Measurements from ENCODE around the gene ALPI. TPM values are rescaled to one million over a fixed set of nuclear protein-coding genes. Genes with fewer than 3 reads are reported as not detected.
"Not testable (repeated sequence)": the region's sequence is repeated elsewhere in the genome, so short reads cannot be mapped to it uniquely, and the experiment has no call there.

ALPI gene
- total RNA-seq, 1 experiment from 2014 or later = not detected

DNA sequence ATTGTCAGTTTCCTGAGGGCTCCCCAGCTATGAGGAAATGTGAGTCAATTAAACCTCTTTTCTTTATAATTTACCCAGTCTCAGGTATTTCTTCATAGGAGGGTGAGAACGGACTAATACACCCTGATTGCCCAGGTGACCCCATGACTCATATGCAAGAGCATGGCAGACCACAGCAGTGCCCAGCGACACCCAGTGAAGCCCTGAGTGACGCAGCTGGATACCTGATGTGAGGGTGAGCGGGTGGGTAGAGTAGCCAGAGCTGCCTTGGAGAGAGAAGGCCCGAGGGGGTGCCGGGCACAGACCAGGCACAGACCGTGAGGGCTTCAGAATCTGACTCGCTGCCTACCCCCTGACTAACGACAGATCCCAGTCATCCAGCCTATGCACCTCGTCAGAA, 33.9 kb upstream of the ALPI start:
- Histone ChIP-seq H3K27ac (ENCODE audit: low read depth, low read length) (no peak overlapping the region), H3K4me2 (ENCODE audit: low read length) (no peak overlapping the region), H3K9me2 (ENCODE audit: insufficient read depth) (no peaks in the 10 kb centered on the region), H3K4me3 (replicated peaks in 1 of 2; ENCODE audit: low read depth in 1 of 2, low read length in 2 of 2) (no peak overlapping the region), H3K4me1 (ENCODE audit: control insufficient read depth in 1 of 2, insufficient read depth in 2 of 2, low read length in 2 of 2) (peaks cover 2 to 15% of the 10 kb centered on the region in 2 experiments; a peak in 2 of 4 replicates), H3K9me3 (ENCODE audit: control insufficient read depth in 1 of 2, insufficient read depth in 1 of 2, low read depth in 1 of 2, low read length in 2 of 2) (no peaks in the 10 kb centered on the region), H4K20me1 (ENCODE audit: insufficient read depth) (no peaks in the 10 kb centered on the region), H3K36me3 (ENCODE audit: control insufficient read depth in 1 of 2, insufficient read depth in 2 of 2, low read length in 2 of 2) (no peaks in the 10 kb centered on the region), H3K79me2 (ENCODE audit: insufficient read depth, low read length) (no peaks in the 10 kb centered on the region), H2AFZ (ENCODE audit: low read depth, low read length, poor library complexity, severe bottlenecking) (no peak overlapping the region), H3K9ac (ENCODE audit: low read length) (no peak overlapping the region), H3K27me3 (ENCODE audit: insufficient read depth, low read length) (no peaks in the 10 kb centered on the region)
- intact Hi-C loops (cut with micrococcal nuclease) = no loop called here
- DNase-seq (ENCODE audit: low read depth, low spot score) = no peak
- no peak for ATAC-seq
- RAD21 ChIA-PET (ENCODE audit: low non-redundant PET in 1 of 2, low total read pairs in 2 of 2, uncharacterized antibody in 2 of 2, unreplicated experiment in 2 of 2) = no interaction called here
- CTCF ChIA-PET = no interaction called here
- BruUV-seq (replicated peaks) = no TSS peak
- no peak for TF ChIP-seq TCF7L2 (IDR thresholded peaks at IDR 0.05; ENCODE audit: borderline replicate concordance, extremely low read depth, insufficient read depth, insufficient read length)
- no peak for TF ChIP-seq EGR1 (IDR thresholded peaks at IDR 0.05; ENCODE audit: low read depth)
- no peak for TF ChIP-seq ZNF274 (IDR thresholded peaks at IDR 0.05; ENCODE audit: low read depth, low read length)
- TF ChIP-seq EZH2 (IDR thresholded peaks at IDR 0.05) = no peak
- no peak for TF ChIP-seq MAX (IDR thresholded peaks at IDR 0.05)
- TF ChIP-seq EZH2phosphoT487 (IDR thresholded peaks at IDR 0.05; ENCODE audit: borderline replicate concordance) = no peak
- TF ChIP-seq, protein P1, sequence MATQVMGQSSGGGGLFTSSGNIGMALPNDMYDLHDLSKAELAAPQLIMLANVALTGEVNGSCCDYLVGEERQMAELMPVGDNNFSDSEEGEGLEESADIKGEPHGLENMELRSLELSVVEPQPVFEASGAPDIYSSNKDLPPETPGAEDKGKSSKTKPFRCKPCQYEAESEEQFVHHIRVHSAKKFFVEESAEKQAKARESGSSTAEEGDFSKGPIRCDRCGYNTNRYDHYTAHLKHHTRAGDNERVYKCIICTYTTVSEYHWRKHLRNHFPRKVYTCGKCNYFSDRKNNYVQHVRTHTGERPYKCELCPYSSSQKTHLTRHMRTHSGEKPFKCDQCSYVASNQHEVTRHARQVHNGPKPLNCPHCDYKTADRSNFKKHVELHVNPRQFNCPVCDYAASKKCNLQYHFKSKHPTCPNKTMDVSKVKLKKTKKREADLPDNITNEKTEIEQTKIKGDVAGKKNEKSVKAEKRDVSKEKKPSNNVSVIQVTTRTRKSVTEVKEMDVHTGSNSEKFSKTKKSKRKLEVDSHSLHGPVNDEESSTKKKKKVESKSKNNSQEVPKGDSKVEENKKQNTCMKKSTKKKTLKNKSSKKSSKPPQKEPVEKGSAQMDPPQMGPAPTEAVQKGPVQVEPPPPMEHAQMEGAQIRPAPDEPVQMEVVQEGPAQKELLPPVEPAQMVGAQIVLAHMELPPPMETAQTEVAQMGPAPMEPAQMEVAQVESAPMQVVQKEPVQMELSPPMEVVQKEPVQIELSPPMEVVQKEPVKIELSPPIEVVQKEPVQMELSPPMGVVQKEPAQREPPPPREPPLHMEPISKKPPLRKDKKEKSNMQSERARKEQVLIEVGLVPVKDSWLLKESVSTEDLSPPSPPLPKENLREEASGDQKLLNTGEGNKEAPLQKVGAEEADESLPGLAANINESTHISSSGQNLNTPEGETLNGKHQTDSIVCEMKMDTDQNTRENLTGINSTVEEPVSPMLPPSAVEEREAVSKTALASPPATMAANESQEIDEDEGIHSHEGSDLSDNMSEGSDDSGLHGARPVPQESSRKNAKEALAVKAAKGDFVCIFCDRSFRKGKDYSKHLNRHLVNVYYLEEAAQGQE (IDR thresholded peaks at IDR 0.05; ENCODE audit: low read depth) = no peak
- no peak for TF ChIP-seq ZFX (IDR thresholded peaks at IDR 0.05)
- no peak for TF ChIP-seq ELF1 (IDR thresholded peaks at IDR 0.05; ENCODE audit: borderline replicate concordance, low read depth)
- TF ChIP-seq SP1 (IDR thresholded peaks at IDR 0.05; ENCODE audit: low read depth) = no peak
- no peak for TF ChIP-seq POLR2AphosphoS5 (IDR thresholded peaks at IDR 0.05; ENCODE audit: low read depth, low read length)
- TF ChIP-seq JUND (IDR thresholded peaks at IDR 0.05) = no peak
- TF ChIP-seq, protein P2, sequence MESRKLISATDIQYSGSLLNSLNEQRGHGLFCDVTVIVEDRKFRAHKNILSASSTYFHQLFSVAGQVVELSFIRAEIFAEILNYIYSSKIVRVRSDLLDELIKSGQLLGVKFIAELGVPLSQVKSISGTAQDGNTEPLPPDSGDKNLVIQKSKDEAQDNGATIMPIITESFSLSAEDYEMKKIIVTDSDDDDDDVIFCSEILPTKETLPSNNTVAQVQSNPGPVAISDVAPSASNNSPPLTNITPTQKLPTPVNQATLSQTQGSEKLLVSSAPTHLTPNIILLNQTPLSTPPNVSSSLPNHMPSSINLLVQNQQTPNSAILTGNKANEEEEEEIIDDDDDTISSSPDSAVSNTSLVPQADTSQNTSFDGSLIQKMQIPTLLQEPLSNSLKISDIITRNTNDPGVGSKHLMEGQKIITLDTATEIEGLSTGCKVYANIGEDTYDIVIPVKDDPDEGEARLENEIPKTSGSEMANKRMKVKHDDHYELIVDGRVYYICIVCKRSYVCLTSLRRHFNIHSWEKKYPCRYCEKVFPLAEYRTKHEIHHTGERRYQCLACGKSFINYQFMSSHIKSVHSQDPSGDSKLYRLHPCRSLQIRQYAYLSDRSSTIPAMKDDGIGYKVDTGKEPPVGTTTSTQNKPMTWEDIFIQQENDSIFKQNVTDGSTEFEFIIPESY (IDR thresholded peaks at IDR 0.05; ENCODE audit: extremely low read depth, insufficient replicate concordance, low read length) = no peak
- TF ChIP-seq SRF (IDR thresholded peaks at IDR 0.05; ENCODE audit: low read depth) = no peak
- POLR2A ChIA-PET = no interaction called here

DNA sequence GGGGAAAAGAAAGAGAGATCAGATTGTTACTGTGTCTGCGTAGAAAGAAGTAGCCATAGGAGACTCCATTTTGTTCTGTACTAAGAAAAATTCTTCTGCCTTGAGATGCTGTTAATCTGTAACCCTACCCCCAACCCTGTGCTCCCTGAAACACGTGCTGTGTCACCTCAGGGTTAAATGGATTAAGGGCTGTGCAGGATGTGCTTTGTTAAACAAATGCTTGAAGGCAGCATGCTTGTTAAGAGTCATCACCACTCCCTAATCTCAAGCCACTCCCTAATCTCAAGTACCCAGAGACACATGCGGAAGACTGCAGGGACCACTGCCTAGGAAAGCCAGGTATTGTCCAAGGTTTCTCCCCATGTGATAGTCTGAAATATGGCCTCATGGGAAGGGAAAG, 33.0 kb upstream of the ALPI start:
- H3K4me2 ChIP-seq (ENCODE audit: low read length); RAD21 ChIA-PET (ENCODE audit: low non-redundant PET in 1 of 2, low total read pairs in 2 of 2, uncharacterized antibody in 2 of 2, unreplicated experiment in 2 of 2); H3K36me3 ChIP-seq (ENCODE audit: control insufficient read depth in 1 of 2, insufficient read depth in 2 of 2, low read length in 2 of 2); H4K20me1 ChIP-seq (ENCODE audit: insufficient read depth); intact Hi-C loops (cut with micrococcal nuclease); POLR2A ChIA-PET; H3K27me3 ChIP-seq (ENCODE audit: insufficient read depth, low read length); H3K9ac ChIP-seq (ENCODE audit: low read length); BruUV-seq (replicated peaks); H3K9me3 ChIP-seq (ENCODE audit: control insufficient read depth in 1 of 2, insufficient read depth in 1 of 2, low read depth in 1 of 2, low read length in 2 of 2); ATAC-seq; H3K79me2 ChIP-seq (ENCODE audit: insufficient read depth, low read length); CTCF ChIA-PET; H3K4me3 ChIP-seq (replicated peaks in 1 of 2; ENCODE audit: low read depth in 1 of 2, low read length in 2 of 2); H3K27ac ChIP-seq (ENCODE audit: low read depth, low read length); H2AFZ ChIP-seq (ENCODE audit: low read depth, low read length, poor library complexity, severe bottlenecking); H3K9me2 ChIP-seq (ENCODE audit: insufficient read depth); DNase-seq (ENCODE audit: low read depth, low spot score): not testable (repeated sequence)
- H3K4me1 ChIP-seq (ENCODE audit: control insufficient read depth in 1 of 2, insufficient read depth in 2 of 2, low read length in 2 of 2) = peaks cover 2 to 15% of the 10 kb centered on the region in 2 experiments; a peak in 2 of 4 replicates

Data from HCT116 (cell line).